OCI-LY7 (cell line): Measurements from ENCODE around the gene GSE1. TPM values are rescaled to one million over a fixed set of nuclear protein-coding genes. Genes with fewer than 3 reads are reported as not detected.

Source experiments
- BruUV-seq: library from RNA; stranded (reverse); fragments of 400-500 nt; replicated peaks from 2 replicates; lab custom pipeline; 2021; lab: Mats Ljungman, UMichigan
- CTCF ChIA-PET: fragments of 300-600 bp; sonication (Branson Sonifier 250); formaldehyde crosslinking; loops from one replicate; lab custom pipeline; 2022; ENCODE audit warnings: antibody characterized with exemption; ENCODE audit not compliant: unreplicated experiment; lab: Charles Lee
- POLR2A ChIA-PET: fragments of 300-600 bp; sonication (Branson Sonifier 250); formaldehyde crosslinking; loops from one replicate; lab custom pipeline; 2022; ENCODE audit warnings: antibody characterized with exemption; lab: Charles Lee
- DNase-seq: peaks from one replicate; pipeline ENCODE4 v3.0.0-alpha.2; 2015; ENCODE audit warnings: low spot score
- H2AFZ ChIP-seq: fragments of 200-600 bp; sonication (generic), shearing (Covaris generic); 2 replicates; pipeline ENCODE4 v1.6.1; 2014; ENCODE audit warnings: mild to moderate bottlenecking, antibody characterized with exemption, low read length, moderate library complexity
- H3K27ac ChIP-seq: fragments of 200-600 bp; sonication (generic); 2 replicates; pipeline ENCODE4 v1.5.1; 2014; ENCODE audit warnings: mixed run types, low read depth, mild to moderate bottlenecking, moderate library complexity, low read length, inconsistent platforms; ENCODE audit not compliant: poor library complexity, severe bottlenecking
- H3K36me3 ChIP-seq: fragments of 200-600 bp; sonication (generic); 2 replicates; pipeline ENCODE4 v1.6.1; 2014; ENCODE audit warnings: mild to moderate bottlenecking, antibody characterized with exemption, low read length, moderate library complexity, mixed read lengths; ENCODE audit not compliant: insufficient read depth
- H3K4me1 ChIP-seq: fragments of 200-600 bp; sonication (generic); 2 replicates; pipeline ENCODE4 v1.5.1; 2014; ENCODE audit warnings: mild to moderate bottlenecking, low read length; ENCODE audit not compliant: insufficient read depth, poor library complexity, severe bottlenecking
- H3K4me2 ChIP-seq: fragments of 200-600 bp; sonication (generic); 2 replicates; pipeline ENCODE4 v1.6.1; 2014; ENCODE audit warnings: mild to moderate bottlenecking, low read length
- H3K4me3 ChIP-seq: fragments of 200-600 bp; sonication (generic); 2 replicates; pipeline ENCODE4 v1.5.1; 2014; ENCODE audit warnings: mild to moderate bottlenecking, low read depth, low read length; ENCODE audit not compliant: poor library complexity, severe bottlenecking
- H3K79me2 ChIP-seq: fragments of 200-600 bp; sonication (generic); 2 replicates; pipeline ENCODE4 v1.6.1; 2016; ENCODE audit warnings: low read depth, mild to moderate bottlenecking, low read length, moderate library complexity, mixed read lengths; ENCODE audit not compliant: insufficient read depth
- H3K9me2 ChIP-seq: fragments of 200-600 bp; sonication (generic); 2 replicates; pipeline ENCODE4 v1.6.1; 2016; ENCODE audit warnings: mild to moderate bottlenecking, low read length, mixed read lengths; ENCODE audit not compliant: insufficient read depth
- H3K9me3 ChIP-seq: fragments of 200-600 bp; sonication (generic); 2 replicates; pipeline ENCODE4 v1.6.1; 2014; ENCODE audit warnings: mild to moderate bottlenecking, mixed run types, low read length, mixed read lengths
- H4K20me1 ChIP-seq: fragments of 200-600 bp; sonication (generic); 2 replicates; pipeline ENCODE4 v1.6.1; 2014; ENCODE audit warnings: mild to moderate bottlenecking, antibody characterized with exemption, low read length, moderate library complexity, mixed read lengths; ENCODE audit not compliant: insufficient read depth
- CTCF ChIP-seq: fragments of 200-600 bp; sonication (generic); conservative IDR thresholded peaks from 2 replicates; pipeline ENCODE4 v1.5.1; 2014; ENCODE audit warnings: mild to moderate bottlenecking, antibody characterized with exemption, low read length, moderate library complexity, mixed read lengths
- EZH2phosphoT487 ChIP-seq: fragments of 200-600 bp; sonication (generic); IDR thresholded peaks from 2 replicates; pipeline ENCODE4 v1.6.1; 2018; ENCODE audit warnings: low read depth, borderline replicate concordance, mild to moderate bottlenecking, mixed run types, antibody characterized with exemption, low read length, moderate library complexity, mixed read lengths
- intact Hi-C: fragments of 100-400 bp; cut with micrococcal nuclease; formaldehyde crosslinking; loops from one replicate; pipeline ENCODE4 v1.10.0; 2022; ENCODE audit not compliant: unreplicated experiment
- total RNA-seq, 2 experiments: library from RNA; depleted of rRNA in 1 of 2; stranded (reverse); fragments of >200 nt in 1 of 2; shearing (Covaris generic) in 1 of 2; gene quantifications; 2 replicates each; pipeline ENCODE4 v1.2.3, GENCODE V29; 2014 to 2022

GSE1 gene
- total RNA-seq, 2 experiments from 2014 or later = 30.9 to 66.6 TPM

- no peaks in the 10 kb centered on the region for H3K9me2 ChIP-seq
- H2AFZ ChIP-seq = no peak overlapping the region
- TF ChIP-seq EZH2phosphoT487 (no peak), CTCF (no peak)
- H3K4me2 ChIP-seq = no peak overlapping the region
- H3K4me3 ChIP-seq = no peak overlapping the region
- POLR2A ChIA-PET = no interaction called here
- no peak overlapping the region for H3K27ac ChIP-seq
- intact Hi-C loops = no loop called here
- H3K9me3 ChIP-seq = no peaks in the 10 kb centered on the region
- no peaks in the 10 kb centered on the region for H4K20me1 ChIP-seq
- BruUV-seq = no TSS peak
- no peak for DNase-seq
- CTCF ChIA-PET = interaction anchor here (0.7 kb wide), 1 partner anchor 84 kb away, joined by 4 read pairs; no protein-coding TSS in a partner anchor
- no peaks in the 10 kb centered on the region; the same call in 1 of the 2 replicates for H3K36me3 ChIP-seq
- H3K79me2 ChIP-seq = no peaks in the 10 kb centered on the region
- H3K4me1 ChIP-seq = no peaks in the 10 kb centered on the region
Measured at GRCh38 chr16:85637061-85637807, 24.1 kb downstream of the GSE1 start.

GRCh38 chr16:85637808-85638647 lies 24.9 kb downstream of the GSE1 start:
- CTCF ChIA-PET = no interaction called here
- Histone ChIP-seq H3K4me2 (no peak overlapping the region), H3K27ac (no peak overlapping the region), H3K79me2 (no peaks in the 10 kb centered on the region), H3K4me1 (no peaks in the 10 kb centered on the region), H3K9me3 (no peaks in the 10 kb centered on the region), H3K9me2 (no peaks in the 10 kb centered on the region), H3K36me3 (no peaks in the 10 kb centered on the region; the same call in 1 of the 2 replicates), H2AFZ (no peak overlapping the region), H4K20me1 (no peaks in the 10 kb centered on the region), H3K4me3 (no peak overlapping the region)
- POLR2A ChIA-PET = no interaction called here
- TF ChIP-seq CTCF = no peak
- no peak for TF ChIP-seq EZH2phosphoT487
- intact Hi-C loops = no loop called here
- no TSS peak for BruUV-seq
- DNase-seq = no peak
